HG03378 (cell line): ENCODE data around the gene KPNA2.
A peak's percentile ranks its signal among the peaks of the same experiment; 100 is the strongest.
"Not testable (repeated sequence)": the region's sequence is repeated elsewhere in the genome, so short reads cannot be mapped to it uniquely, and the experiment has no call there.

Experiments used
- ATAC-seq: cut with Tn5 transposase; IDR thresholded peaks from one replicate; pipeline ENCODE4 v1.9.1; 2021; ENCODE audit warnings: mild to moderate bottlenecking, moderate library complexity; ENCODE audit not compliant: unreplicated experiment

The KPNA2 gene

DNA sequence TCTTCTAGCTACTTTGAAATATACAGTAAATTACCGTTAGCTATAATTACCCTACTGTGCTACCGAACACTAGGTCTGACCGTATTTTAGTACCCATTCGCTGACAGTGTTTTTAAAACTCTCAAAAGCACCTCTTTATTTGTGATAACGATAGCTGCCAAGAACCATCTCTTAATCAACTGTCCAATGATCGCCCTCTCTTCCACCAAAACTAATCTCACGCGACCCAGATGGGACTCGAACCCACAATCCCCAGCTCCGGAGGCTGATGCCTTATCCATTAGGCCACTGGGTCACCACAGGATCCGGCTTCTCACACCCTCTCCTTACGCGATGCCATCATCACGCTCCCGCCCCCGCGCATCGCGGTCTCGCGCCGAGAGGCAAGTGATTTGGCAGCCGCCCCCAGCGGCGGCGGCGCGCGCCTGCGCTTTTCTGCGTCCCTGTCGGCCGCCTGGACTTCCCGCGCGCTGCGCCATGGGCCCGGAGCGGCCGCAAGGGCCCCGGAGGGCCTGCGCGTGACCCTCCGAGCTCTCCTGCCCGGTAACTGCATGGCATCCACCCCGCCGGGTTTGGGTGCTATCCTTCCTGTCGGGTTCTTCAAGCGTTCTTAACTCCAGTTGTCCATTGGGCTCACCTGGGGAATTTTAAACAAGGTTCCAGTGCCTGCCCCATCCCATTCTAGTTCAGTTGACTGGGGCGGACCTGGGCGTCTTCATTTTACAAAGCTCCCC, 15.7 kb upstream of the KPNA2 start:
- peak; percentile 83 for ATAC-seq

DNA sequence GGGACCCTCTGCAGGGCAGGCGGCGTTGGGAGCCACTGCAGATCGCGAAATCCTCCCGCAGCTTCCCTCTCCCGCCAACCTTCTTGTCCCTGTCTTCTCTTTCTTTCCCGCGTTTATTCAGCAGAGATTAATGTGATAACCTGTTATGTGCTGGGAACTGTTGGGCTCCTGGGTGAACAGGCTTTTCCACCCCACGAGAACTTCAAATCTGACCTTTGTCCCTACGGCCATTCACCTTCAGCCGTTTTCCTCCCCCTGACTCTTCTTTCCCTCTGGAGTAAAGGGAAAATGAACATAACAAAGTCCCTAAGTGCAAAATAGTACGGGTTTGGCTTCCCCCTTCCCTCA, 15.2 kb upstream of the KPNA2 start:
- ATAC-seq, result no peak

DNA sequence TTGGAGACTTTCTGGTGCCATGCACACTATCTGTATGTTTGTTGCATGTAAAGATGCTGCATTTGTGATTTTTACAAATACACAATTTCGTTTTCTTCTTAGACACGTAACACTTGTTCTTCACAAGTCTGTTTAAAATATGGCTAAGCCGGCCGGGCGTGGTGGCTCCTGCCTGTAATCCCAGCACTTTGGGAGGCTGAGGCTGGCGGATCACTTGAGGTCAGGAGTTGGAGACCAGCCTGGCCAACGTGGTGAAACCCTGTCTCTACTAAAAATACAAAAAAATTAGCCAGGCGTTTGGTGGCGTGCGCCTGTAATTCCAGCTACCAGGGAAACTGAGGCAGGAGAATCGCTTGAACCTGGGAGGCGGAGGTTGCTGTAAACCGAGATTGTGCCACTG, 14.7 kb upstream of the KPNA2 start:
- ATAC-seq, result not testable (repeated sequence)

DNA sequence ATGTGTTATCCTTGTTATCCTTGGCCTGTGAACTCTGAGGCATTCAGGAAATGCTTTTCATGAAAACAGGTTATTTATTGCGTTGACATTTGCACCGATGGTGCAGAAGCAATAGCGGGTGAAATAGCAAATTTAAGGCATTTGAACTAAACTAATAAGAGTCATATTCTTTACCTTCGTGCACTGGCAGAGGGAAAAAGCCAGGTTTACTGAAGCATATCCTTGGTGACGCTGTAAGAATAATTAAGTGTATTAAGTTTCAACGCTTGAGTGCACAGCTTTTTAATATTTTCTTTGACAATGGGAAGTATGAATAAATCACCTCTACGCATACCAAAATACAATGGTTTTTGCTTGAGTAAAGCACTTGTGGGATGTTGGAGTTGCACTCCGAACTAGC, 13.6 kb upstream of the KPNA2 start:
- ATAC-seq, result no peak

DNA sequence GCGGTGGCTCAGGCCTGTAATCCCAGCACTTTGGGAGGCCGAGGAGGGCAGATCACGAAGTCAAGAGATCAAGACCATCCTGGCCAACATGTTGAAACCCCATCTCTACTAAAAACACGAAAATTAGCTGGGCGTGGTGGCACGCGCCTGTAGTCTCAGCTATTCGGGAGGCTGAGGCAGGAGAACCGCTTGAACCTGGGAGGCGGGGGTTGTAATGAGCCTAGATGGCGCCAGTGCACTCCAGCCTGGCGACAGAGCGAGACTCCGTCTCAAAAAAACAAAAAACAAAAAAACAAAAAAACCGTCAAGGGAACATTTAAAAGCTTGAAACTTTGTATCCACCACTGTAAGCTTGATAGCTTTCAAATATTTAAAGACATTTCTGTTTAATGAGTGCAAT, 13.0 kb upstream of the KPNA2 start:
- ATAC-seq, result not testable (repeated sequence)

DNA sequence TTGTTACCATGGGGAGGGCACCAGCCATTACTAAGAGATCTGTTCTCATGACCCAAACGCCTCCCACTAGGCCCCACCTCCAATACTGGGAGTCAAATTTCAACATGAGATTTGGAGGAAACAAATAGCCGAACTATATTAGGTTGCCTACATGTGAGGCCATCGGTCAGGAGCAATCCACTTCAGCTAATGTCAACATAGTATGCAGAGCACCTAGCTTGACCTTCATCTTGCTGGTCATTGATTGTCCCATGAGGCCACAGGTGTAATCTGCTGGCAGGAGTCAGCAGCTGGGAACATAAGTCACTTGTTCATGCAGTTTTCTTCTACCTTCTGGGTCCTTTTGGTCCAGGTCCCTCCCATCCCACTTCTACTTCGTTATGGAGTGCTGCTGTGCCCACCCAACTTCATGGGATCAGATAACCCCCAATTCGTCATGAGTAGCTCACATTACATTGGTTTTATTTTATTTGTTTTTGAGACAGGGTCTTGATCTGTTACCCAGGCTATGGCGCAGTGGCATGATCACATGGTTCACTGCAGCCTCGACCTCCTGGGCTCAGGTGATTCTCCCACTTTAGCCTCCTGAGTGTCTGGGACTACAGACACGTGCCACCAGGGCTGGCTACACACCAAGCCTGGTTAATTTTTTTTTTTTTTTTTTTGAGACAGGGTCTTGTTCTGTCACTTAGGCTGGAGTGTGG, 5.9 kb upstream of the KPNA2 start:
- ATAC-seq, result no peak

DNA sequence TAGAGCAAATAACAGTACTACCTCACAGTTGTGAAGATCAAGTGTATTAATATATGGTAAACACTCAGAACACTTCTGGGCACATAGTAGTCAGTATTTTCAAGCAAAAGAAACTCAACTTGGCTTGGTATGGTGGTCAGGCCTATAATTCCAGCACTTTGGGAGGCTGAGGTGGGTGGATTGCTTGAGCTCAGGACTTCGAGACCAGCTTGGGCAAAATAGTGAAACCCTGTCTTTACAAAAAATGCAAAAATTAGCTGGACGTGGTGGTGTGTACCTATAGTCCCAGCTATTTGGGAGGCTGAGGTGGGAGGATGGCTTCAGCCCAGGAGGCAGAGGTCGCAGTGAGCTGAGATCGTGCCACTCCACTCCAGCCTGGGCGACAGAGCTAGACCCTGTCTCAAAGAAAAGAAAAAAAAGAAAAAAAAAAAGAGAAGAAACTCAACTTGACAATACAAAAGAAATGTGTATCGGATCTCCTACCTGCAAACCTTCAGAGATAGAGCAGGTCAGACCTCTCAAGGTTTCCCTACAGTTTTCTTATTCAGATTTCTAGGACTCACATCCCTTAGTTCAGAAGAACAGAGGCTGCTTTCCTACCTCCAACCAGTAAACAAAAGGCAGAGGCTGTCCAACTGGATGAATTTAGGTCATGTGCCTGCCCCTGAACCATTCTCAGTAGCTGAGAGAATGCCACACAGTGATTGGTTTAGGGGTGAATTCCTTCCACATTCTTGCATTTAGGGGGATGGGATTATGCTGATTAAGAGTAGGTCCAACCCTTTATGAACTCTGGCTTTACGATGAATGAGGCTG, 1.7 kb upstream of the KPNA2 start:
- no peak for ATAC-seq

DNA sequence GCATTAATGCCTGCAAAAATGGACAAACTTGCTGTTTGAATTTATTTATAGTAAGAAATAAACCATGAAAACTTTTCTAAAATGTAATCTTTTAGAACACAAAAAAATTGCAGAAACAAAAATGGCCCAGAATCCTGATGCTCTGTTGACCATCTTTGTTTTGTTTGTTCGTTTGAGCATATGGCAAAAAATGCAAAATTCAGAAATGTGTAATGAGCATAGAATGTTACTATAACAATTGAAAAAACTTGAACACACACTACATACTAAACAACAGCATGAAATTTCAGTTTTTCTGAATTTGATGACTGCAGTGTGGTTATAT, 1.1 kb upstream of the KPNA2 start:
- ATAC-seq, result no peak

DNA sequence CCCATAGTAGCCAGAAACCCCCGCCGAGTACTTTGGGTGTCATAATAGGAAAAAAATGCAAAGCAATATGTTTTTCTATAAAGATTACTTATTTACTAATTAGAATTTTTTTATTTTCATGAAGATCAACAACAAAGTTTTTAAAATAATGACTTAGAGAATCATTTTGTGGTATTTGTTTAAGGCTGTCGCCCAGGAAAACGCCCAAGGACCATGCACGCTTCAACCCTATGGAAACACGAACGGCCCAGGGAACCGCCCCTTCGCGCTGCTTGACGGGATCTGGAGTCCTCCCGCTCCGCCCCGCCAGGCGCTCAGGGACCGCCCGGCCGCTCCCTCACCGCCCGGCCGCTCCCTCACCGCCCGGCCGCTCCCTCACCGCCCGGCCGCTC, 408 bp upstream of the KPNA2 start:
- peak; percentile 72 for ATAC-seq

DNA sequence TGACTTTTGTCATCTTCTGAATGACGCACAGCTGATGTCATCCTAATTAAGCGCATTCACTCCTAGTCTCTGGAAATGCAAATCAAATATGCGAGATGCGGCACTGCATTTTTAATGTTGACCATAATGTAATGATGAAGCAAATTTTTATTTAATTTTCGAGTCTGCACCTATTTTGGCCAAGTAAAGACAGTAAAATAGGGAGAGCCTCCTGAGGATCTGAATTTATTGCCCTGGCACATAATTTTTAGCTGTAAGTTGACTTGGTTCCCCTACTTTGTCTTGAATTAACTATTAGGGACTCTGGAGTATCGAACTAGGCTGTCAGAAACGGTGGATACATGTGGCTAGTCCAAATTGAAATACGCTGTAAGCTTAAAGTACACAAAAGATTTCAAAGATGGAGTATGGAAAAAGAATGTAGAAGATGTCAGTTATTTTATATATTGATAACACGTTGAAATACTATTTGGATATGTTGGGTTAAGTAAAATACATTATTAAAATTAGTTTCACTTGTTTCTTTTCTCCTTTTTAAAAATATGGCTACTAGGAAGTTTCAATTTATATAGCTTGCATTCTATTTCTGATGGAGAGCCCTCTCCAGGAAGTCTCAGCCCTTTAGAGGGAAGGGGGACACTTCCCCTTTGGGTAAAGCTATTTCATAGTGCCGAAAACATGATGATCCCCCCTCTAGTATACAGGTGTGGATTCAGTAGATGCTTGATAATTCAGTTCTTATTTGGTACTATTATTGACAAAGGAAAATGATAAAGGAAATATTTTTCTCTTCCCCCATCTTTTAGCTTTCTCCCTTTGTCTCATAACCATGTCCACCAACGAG, 991 bp downstream of the KPNA2 start:
- no peak for ATAC-seq

DNA sequence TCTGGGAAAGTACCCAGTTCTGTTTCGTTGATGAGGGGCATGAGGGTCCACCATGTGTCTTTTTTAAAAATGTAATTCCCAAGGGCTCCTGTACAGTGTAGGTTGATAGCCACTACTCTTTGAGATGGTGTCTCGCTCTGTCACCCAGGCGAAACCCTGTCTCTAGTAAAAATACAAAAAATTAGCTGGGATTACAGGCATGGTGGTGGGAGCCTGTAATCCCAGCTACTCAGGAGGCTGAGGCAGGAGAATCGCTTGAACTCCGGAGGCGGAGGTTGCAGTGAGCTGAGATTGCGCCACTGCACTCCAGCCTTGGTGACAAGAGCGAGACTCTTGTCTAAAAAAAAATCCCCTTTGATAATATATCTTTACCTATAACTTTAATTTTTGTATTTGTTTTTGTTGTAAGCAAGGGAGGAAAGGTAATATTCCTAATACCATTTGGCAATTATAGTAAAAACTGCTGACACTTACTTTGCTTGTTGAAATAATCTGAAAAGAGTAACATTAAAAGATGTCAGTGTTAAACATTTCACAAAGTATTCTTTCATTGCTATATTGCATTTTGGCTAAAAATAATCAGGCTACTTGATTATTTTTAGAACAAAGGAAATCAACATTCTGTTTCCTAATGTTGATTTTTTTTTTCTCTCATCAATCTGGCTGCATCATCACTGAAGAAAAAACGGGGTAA, 11.8 kb downstream of the KPNA2 start:
- no peak for ATAC-seq

DNA sequence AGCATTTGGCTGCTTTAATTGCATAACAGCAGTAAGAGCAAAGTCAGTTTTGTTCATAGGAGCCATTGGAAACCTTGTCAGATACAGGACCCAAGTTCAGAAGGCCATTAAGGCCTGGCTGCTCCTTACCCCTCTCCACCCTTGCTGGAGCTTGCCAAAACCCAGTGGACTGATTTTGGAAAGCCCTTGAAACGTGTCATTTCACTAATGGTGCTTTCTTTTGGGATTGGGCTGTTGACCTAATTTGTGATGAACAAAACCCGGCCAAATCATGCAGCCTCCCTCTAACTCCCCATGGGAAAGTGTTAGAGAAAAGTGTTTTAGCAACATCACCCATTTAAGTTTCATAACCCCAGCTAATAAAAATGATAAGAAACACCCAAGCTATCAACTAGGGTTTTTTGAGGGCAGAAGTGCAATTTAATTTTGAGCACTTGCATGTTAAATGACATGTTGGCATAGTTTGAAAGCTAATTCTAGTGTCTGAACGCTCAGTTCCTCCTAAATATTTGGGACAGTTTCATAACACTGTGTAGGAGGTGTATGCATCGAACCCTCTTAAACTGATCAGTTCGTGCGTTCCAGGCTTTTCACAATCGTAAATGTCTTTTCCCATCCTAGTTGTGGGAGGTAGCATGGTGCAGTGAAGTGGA, 12.5 kb downstream of the KPNA2 start:
- ATAC-seq, result not testable (repeated sequence)

DNA sequence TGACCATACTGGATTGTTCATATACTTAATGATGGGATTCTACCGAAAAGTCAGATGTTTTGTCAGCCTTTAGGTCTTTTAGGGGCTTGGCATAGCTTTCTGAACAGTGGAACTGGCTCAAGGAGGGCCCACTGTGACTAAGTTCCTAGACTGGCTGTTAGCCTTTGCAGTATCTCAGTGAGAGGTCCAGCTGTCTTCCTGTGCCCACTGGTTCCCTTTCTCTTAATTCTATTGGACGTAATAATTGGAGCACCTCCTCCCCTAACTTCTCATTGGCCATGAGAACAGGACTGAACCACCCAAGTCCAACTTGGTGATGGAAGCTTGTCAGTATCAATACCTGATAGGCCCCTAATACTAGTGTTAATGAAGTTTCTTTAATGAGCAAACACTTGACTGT, 13.5 kb downstream of the KPNA2 start:
- ATAC-seq, result no peak

DNA sequence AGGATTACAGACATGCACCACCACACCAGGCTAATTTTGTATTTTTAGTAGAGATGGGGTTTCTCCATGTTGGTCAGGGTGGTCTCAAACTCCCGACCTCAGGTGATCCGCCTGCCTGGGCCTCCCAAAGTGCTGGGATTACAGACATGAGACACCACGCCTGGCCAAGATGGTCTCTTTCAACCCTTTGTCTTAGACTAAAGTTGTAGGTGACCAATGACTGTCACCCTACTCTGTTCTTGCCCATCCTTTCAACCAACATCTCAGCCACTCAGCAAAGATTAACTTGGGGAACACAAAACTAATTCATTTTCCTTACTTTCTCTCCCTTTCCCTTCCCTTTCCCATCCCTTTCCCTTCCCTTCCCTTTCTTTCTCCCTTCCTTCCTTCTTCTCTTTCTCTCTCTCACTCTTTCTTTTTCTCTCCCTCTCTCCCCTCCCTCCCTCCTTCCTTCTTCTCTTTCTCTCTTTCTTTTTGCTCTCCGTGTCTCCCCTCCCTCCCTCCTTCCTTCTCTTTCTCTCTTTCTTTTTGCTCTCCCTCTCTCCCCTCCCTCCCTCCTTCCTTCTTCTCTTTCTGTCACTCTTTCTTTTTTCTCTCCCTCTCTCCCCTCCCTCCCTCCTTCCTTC, 14.4 kb downstream of the KPNA2 start:
- not testable (repeated sequence) for ATAC-seq

DNA sequence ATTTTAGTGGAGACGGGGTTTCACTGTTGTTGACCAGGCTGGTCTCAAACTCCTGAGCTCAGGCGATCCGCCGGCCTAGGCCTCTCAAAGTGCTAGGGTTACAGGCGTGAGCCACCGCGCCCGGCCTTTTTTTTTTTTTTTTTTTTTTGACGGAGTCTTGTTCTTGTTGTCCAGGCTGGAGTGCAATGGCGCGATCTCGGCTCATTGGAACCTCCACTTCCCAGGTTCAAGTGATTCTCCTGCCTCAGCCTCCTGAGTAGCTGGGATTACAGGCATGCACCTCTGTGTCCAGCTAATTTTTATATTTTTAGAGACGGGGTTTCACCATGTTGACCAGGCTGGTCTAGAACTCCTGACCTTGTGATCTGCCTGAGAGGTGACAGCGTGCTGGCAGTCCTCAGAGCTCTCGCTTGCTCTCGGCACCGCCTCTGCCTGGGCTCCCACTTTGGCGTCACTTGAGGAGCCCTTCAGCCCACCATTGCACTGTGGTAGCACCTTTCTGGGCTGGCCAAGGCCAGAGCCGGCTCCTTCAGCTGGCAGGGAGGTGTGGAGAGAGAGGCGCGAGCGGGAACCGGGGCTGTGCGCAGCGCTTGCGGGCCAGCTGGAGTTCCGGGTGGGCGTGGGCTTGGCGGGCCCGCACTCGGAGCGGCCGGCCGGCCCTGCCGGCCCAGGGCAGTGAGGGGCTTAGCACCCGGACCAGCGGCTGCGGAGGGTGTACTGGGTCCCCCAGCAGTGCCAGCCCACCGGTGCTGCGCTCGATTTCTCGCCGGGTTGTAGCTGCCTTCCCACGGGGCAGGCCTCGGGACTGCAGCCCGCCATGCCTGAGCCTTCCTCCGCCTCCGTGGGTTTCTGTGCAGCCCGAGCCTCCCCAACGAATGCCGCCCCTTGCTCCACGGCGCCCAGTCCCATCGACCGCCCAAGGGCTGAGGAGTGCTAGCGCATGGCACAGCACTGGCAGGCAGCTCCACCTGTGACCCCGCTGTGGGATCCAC, 16.1 kb downstream of the KPNA2 start:
- not testable (repeated sequence) for ATAC-seq

DNA sequence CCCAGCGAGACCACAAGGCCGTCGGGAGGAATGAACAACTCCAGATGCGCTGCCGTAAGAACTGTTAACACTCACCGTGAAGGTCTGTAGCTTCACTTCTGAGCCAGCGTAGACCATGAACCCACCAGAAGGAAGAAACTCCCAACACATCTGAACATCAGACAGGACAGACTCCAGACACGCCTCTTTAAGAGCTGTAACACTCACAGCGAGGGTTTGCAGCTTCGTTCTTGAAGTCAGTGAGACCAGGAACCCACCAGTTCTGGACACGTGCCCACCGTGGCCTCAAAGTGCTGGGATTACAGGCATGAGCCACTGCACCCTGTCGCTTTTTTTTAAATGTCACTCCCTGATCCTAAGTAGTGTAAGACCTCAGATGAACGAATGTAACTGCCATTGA, 17.3 kb downstream of the KPNA2 start:
- ATAC-seq, result no peak

DNA sequence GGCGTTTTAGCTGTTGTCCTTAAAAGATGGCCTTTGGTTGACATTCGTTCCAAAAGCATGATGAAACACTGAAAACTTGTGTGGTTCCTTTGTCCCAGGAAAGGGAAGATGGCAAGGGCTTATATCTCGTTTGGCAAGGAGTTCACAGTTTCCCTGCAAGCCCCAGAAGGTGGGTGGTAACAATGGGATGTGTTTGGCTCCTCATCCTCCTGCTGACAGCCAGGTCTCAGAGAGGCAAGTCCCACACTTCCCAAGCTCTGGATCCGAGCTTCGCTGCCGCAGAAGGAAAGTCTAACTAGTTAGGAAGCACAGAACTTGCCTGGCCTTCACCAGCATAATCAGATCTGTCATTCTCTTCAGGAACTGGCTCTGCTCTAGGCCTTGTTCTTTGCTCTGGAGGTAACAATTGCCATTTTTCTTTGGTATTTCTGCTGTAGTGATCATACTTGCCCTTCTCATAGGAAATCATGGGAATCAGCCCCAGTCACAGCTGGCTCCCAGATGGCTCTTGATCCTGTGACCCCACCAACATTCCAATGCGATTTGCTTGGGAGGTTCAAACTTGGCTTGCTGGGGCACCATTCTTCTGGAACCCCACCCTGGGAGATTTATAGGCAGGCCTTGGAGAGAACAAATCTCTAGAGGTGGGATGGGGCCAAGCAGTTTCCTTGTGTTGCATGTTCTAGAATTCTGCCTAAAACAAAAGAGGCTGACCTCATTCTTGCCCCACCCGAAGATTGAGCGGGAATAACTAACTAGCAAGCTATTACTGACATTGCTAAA, 17.9 kb downstream of the KPNA2 start:
- ATAC-seq, result no peak
